ENCODE data around the gene TMEM130.

Gene TMEM130

GRCh38 chr7:98840722-98841121 is 29.1 kb downstream of the TMEM130 start:
- DNase-seq, result no peak
- Histone ChIP-seq H3K4me3 (ENCODE audit: low read depth in 1 of 2, low read length in 2 of 2) (no peak overlapping the region), H3K9ac (ENCODE audit: low read depth, low read length) (no peak overlapping the region), H3K27me3 (ENCODE audit: insufficient read depth, low read length, poor library complexity) (no peaks in the 10 kb centered on the region), H3K36me3 (ENCODE audit: insufficient read depth, low read length) (no peaks in the 10 kb centered on the region), H3K27ac (ENCODE audit: low read length) (no peak overlapping the region), H3K79me2 (ENCODE audit: insufficient read depth, low read length) (no peaks in the 10 kb centered on the region), H4K20me1 (ENCODE audit: insufficient read depth, low read length) (no peaks in the 10 kb centered on the region), H3K9me3 (ENCODE audit: insufficient read depth, low read length, severe bottlenecking) (no peaks in the 10 kb centered on the region), H3K4me1 (ENCODE audit: insufficient read depth, low read length) (no peaks in the 10 kb centered on the region), H3K4me2 (ENCODE audit: insufficient read depth, low read length) (no peak overlapping the region), H2AFZ (ENCODE audit: low read depth, low read length) (no peak overlapping the region)
- no peak for TF ChIP-seq EZH2 (IDR thresholded peaks at IDR 0.05; ENCODE audit: borderline replicate concordance, low read depth, low read length, severe bottlenecking)
- TF ChIP-seq, protein P1, sequence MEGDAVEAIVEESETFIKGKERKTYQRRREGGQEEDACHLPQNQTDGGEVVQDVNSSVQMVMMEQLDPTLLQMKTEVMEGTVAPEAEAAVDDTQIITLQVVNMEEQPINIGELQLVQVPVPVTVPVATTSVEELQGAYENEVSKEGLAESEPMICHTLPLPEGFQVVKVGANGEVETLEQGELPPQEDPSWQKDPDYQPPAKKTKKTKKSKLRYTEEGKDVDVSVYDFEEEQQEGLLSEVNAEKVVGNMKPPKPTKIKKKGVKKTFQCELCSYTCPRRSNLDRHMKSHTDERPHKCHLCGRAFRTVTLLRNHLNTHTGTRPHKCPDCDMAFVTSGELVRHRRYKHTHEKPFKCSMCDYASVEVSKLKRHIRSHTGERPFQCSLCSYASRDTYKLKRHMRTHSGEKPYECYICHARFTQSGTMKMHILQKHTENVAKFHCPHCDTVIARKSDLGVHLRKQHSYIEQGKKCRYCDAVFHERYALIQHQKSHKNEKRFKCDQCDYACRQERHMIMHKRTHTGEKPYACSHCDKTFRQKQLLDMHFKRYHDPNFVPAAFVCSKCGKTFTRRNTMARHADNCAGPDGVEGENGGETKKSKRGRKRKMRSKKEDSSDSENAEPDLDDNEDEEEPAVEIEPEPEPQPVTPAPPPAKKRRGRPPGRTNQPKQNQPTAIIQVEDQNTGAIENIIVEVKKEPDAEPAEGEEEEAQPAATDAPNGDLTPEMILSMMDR (IDR thresholded peaks at IDR 0.05; ENCODE audit: borderline replicate concordance, extremely low read depth, low read length, poor library complexity, severe bottlenecking), result no peak
- no peak for ATAC-seq (ENCODE audit: insufficient read depth, low read depth)

DNA sequence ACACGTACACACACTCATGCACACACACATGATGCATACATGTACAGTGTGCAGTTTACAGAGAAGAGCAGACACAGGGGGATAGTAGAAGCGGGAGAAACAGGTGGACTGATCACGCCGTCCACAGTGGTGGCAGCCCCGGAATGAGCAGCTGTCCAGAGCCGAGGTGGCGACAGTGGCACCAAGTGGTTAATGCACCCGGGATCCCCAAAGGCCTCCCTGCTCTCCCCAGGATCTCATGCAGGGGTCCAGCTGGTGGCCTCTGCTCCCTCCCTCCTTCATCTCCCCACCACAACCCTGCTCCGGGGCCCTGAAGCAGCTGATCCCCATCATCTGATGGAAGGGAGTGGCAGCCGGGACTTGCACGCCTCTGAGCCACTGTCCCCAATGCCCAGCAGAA is 29.7 kb downstream of the TMEM130 start:
- Histone ChIP-seq H3K4me1 (ENCODE audit: insufficient read depth, low read length) (no peaks in the 10 kb centered on the region), H3K27ac (ENCODE audit: low read length) (no peak overlapping the region), H3K27me3 (ENCODE audit: insufficient read depth, low read length, poor library complexity) (no peaks in the 10 kb centered on the region), H3K4me3 (ENCODE audit: low read depth in 1 of 2, low read length in 2 of 2) (no peak overlapping the region), H2AFZ (ENCODE audit: low read depth, low read length) (no peak overlapping the region), H3K36me3 (ENCODE audit: insufficient read depth, low read length) (no peaks in the 10 kb centered on the region), H4K20me1 (ENCODE audit: insufficient read depth, low read length) (no peaks in the 10 kb centered on the region), H3K9ac (ENCODE audit: low read depth, low read length) (no peak overlapping the region), H3K79me2 (ENCODE audit: insufficient read depth, low read length) (no peaks in the 10 kb centered on the region), H3K9me3 (ENCODE audit: insufficient read depth, low read length, severe bottlenecking) (no peaks in the 10 kb centered on the region), H3K4me2 (ENCODE audit: insufficient read depth, low read length) (no peak overlapping the region)
- TF ChIP-seq, protein P1 (IDR thresholded peaks at IDR 0.05; ENCODE audit: borderline replicate concordance, extremely low read depth, low read length, poor library complexity, severe bottlenecking), result no peak
- no peak for TF ChIP-seq EZH2 (IDR thresholded peaks at IDR 0.05; ENCODE audit: borderline replicate concordance, low read depth, low read length, severe bottlenecking)
- DNase-seq (no peak), ATAC-seq (ENCODE audit: insufficient read depth, low read depth) (no peak)

GRCh38 chr7:98837630-98837972 is 32.2 kb downstream of the TMEM130 start:
- H3K4me1 ChIP-seq (ENCODE audit: insufficient read depth, low read length), result no peaks in the 10 kb centered on the region
- ATAC-seq (ENCODE audit: insufficient read depth, low read depth), result no peak
- H3K27ac ChIP-seq (ENCODE audit: low read length), result no peak overlapping the region
- H3K9ac ChIP-seq (ENCODE audit: low read depth, low read length), result no peak overlapping the region
- H3K9me3 ChIP-seq (ENCODE audit: insufficient read depth, low read length, severe bottlenecking), result no peaks in the 10 kb centered on the region
- H3K27me3 ChIP-seq (ENCODE audit: insufficient read depth, low read length, poor library complexity), result no peaks in the 10 kb centered on the region
- no peaks in the 10 kb centered on the region for H3K79me2 ChIP-seq (ENCODE audit: insufficient read depth, low read length)
- H2AFZ ChIP-seq (ENCODE audit: low read depth, low read length), result no peak overlapping the region
- no peak for TF ChIP-seq EZH2 (IDR thresholded peaks at IDR 0.05; ENCODE audit: borderline replicate concordance, low read depth, low read length, severe bottlenecking)
- TF ChIP-seq, protein P1 (IDR thresholded peaks at IDR 0.05; ENCODE audit: borderline replicate concordance, extremely low read depth, low read length, poor library complexity, severe bottlenecking), result no peak
- no peak for DNase-seq
- H3K4me2 ChIP-seq (ENCODE audit: insufficient read depth, low read length), result no peak overlapping the region
- H4K20me1 ChIP-seq (ENCODE audit: insufficient read depth, low read length), result no peaks in the 10 kb centered on the region
- no peak overlapping the region for H3K4me3 ChIP-seq (ENCODE audit: low read depth in 1 of 2, low read length in 2 of 2)
- H3K36me3 ChIP-seq (ENCODE audit: insufficient read depth, low read length), result no peaks in the 10 kb centered on the region

All from DND-41 (cell line).